ENCODE results near the gene PTGR2. TPM values are rescaled to one million over a fixed set of nuclear protein-coding genes. Genes with fewer than 3 reads are reported as not detected.
"Not testable (repeated sequence)": the region's sequence is repeated elsewhere in the genome, so short reads cannot be mapped to it uniquely, and the experiment has no call there.

The PTGR2 gene
- total RNA-seq, 2 donors from 2014 or later: 4.1 to 10.3 TPM

DNA sequence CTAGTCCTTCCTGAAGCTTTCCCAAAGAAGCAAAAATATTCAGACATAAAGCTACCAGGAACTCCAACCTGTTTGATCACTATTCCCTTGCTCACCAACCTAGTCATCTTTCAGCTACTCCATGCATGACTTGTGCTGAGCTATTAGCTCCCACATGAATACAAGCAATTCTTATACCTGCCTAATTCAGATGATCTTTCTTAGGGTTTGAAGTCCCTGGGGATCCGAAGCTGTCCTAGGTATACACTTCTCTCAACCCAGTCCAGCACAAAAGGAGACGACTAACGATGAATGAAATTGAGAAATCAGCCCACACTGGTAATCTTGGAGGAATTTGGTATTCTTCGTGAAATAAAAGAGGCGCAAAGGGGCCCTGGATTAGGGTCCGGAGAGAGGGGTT is 631 bp upstream of the PTGR2 start:
- Mint-ChIP-seq H3K4me3 (peak overlapping the region; percentile 95), H3K36me3 (ENCODE audit: low read depth) (peaks cover 12% of the 10 kb centered on the region), H3K27ac (peak overlapping the region; percentile 99), H3K27me3 (peaks cover 3% of the 10 kb centered on the region), H3K9me3 (no peaks in the 10 kb centered on the region), H3K4me1 (peaks cover 6% of the 10 kb centered on the region)
- no peak for ATAC-seq (replicated peaks)

DNA sequence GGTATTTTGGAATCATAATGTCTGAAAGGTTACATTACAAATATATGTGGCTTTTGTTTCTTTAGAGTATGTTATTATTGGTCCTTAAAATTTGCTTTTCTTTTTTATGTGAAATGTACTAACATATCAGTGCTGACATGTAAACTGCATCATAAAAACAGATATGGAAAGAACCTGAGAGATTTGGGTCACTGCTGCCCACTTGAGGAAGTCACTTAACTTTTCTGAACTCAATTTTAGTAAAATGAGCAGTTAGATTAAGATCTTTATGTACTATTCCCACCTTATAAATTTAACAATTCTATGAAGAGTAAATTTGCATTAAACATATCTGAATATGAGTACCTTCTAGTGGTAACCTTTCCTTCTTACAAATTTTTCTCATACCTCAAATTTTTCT is 7.5 kb downstream of the PTGR2 start:
- H3K9me3 Mint-ChIP-seq: no peaks in the 10 kb centered on the region
- ATAC-seq (replicated peaks): no peak
- no peaks in the 10 kb centered on the region for H3K27me3 Mint-ChIP-seq
- H3K27ac Mint-ChIP-seq: no peak overlapping the region
- no peaks in the 10 kb centered on the region for H3K4me1 Mint-ChIP-seq
- no peak overlapping the region for H3K4me3 Mint-ChIP-seq
- peaks cover 15% of the 10 kb centered on the region for H3K36me3 Mint-ChIP-seq (ENCODE audit: low read depth)

DNA sequence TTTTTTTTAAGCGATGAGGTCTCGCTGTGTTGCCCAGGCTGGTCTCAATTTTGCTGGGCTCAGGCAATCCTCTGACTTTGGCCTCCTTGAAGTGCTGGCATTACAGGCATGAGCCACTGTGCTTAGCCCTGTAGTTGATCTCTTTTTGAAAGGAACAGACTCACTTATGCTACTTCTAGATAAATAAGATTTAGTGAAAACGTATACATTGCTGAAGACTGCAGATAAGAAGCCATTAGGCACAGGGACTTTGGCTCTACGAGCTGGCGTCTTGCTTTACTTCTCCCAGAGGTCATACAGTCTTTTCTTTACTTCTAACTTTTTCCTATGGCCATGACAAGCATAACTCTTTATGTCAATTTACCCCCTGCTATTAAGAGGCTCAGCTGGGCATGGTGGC is 9.4 kb downstream of the PTGR2 start:
- H3K27me3 Mint-ChIP-seq: no peaks in the 10 kb centered on the region
- H3K4me1 Mint-ChIP-seq: no peaks in the 10 kb centered on the region
- no peak for ATAC-seq (replicated peaks)
- H3K4me3 Mint-ChIP-seq: no peak overlapping the region
- H3K36me3 Mint-ChIP-seq (ENCODE audit: low read depth): peaks cover 22% of the 10 kb centered on the region
- H3K27ac Mint-ChIP-seq: no peak overlapping the region
- H3K9me3 Mint-ChIP-seq: no peaks in the 10 kb centered on the region

DNA sequence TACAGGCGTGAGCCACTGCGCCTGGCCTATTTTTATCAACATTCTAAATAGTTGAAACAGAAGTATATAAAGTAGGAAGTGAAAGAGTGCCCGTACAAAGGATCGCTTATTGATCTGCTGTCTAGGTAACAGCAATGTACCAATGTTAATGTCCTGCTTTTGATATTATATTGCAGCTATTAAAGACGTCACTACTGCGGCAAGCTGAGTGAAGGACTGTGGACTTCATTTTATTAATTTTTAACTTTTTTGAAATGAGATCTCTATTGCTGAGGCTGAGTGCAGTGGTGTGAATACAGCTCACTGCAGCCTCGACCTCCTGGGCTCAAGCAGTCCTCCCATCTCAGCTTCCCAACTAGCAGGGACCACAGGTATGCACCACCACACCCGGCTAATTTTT is 10.8 kb downstream of the PTGR2 start:
- H3K9me3 Mint-ChIP-seq: no peaks in the 10 kb centered on the region
- H3K4me3 Mint-ChIP-seq: no peak overlapping the region
- no peak overlapping the region for H3K27ac Mint-ChIP-seq
- H3K27me3 Mint-ChIP-seq: no peaks in the 10 kb centered on the region
- peaks cover 25% of the 10 kb centered on the region for H3K36me3 Mint-ChIP-seq (ENCODE audit: low read depth)
- no peak for ATAC-seq (replicated peaks)
- H3K4me1 Mint-ChIP-seq: no peaks in the 10 kb centered on the region

DNA sequence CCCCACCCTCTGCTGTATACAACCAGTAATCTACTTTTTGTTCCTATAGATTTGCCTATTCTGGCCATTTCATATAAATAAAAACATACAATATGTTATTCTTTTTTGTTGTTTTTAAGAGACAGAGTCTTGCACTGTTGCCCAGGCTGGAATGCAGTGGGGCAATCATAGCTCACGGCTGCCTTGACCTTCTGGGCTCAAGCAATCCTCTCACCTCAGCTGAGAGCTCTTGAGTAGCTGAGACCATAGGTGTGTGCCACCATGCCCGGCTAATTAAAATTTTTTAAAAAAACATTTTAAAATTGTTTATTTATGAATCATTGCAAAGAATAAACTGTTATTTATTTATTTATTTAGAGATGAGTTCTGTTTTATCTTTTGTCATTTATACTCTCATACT is 11.6 kb downstream of the PTGR2 start:
- Mint-ChIP-seq H3K27ac (no peak overlapping the region), H3K27me3 (no peaks in the 10 kb centered on the region), H3K4me3 (no peak overlapping the region), H3K9me3 (no peaks in the 10 kb centered on the region), H3K36me3 (ENCODE audit: low read depth) (peaks cover 27% of the 10 kb centered on the region), H3K4me1 (no peaks in the 10 kb centered on the region)
- no peak for ATAC-seq (replicated peaks)

DNA sequence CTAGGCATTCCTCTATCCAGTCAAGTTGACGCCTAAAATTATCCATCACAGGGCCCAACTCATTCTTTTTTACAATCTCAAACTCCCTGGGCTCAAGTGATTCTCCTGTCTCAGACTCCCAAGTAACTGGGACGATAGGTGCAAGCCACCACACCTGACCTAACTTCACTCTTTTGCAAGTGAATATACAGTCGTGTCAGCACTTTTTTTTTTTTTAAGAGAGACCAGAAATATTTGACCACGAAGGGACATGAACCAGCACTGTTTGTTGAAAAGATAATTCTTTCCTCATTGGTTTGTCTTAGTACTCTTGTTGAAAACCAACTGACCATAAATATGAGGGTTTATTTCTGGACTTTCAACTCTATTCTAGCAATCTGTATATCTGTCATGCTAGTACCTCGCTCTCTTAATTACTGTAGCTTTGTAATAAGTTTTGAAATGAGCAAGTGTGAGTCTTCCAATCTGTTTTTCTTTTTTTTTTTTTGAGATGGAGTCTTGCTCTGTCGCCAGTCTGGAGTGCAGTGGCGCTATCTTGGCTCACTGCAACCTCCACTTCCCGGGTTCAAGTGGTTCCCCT is 14.0 kb downstream of the PTGR2 start:
- H3K27ac Mint-ChIP-seq: no peak overlapping the region
- H3K27me3 Mint-ChIP-seq: no peaks in the 10 kb centered on the region
- H3K4me3 Mint-ChIP-seq: no peak overlapping the region
- no peaks in the 10 kb centered on the region for H3K4me1 Mint-ChIP-seq
- ATAC-seq (replicated peaks): no peak
- H3K36me3 Mint-ChIP-seq (ENCODE audit: low read depth): peaks cover 26% of the 10 kb centered on the region
- no peaks in the 10 kb centered on the region for H3K9me3 Mint-ChIP-seq

DNA sequence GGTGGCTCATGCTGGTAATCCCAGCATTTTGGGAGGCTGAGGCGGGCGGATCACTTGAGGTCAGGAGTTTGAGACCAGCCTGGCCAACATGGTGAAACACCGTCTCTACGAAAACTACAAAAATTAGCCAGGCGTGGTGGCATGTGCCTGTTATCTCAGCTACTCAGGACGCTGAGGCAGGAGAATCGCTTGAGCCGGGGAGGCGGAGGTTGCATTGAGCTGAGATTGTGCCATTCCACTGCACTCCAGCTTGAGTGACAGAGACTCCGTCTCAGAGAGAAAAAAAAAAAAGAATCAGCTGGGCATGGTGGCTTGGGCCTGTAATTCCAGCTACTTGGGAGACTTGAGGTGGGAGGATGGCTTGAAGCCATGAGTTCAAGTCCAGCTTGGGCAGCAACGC is 18.1 kb downstream of the PTGR2 start:
- H3K27me3 Mint-ChIP-seq; H3K4me1 Mint-ChIP-seq; H3K36me3 Mint-ChIP-seq (ENCODE audit: low read depth); ATAC-seq (replicated peaks); H3K9me3 Mint-ChIP-seq; H3K4me3 Mint-ChIP-seq; H3K27ac Mint-ChIP-seq: not testable (repeated sequence)

DNA sequence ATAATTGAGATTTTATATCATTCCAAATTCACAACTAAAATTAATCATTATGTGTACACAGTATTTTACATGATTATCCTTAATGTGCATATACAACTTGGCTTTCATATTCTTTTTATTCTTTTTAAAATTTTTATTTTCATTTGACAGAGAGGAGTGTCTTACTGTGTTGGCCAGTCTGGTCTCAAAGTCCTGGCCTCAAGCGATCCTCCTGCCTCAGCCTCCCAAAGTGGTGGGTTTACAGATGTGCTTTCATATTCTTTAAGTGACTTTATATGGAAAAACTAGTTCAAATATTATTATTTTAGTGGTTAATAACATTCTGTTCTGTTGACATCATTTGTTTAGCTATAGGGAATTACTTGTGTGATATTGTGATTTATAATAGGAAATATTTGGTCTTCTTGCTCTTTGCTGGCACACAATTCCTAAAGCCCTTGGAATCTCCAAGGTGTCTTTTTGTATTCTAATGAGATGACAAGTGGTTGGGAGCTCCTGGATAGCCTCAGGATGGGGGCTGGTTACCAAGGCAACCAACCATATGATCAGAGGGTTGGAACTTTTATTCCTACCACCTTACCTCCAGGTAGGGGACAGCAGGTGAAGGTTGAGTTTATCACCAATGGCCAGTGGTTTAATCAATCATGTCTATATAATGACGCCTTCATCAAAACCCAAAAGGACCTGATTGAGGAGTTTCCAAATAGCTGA is 19.0 kb downstream of the PTGR2 start:
- Mint-ChIP-seq H3K27ac (no peak overlapping the region), H3K27me3 (no peaks in the 10 kb centered on the region), H3K36me3 (ENCODE audit: low read depth) (peaks cover 5% of the 10 kb centered on the region), H3K4me1 (no peaks in the 10 kb centered on the region), H3K4me3 (no peak overlapping the region), H3K9me3 (no peaks in the 10 kb centered on the region)
- ATAC-seq (replicated peaks): no peak

DNA sequence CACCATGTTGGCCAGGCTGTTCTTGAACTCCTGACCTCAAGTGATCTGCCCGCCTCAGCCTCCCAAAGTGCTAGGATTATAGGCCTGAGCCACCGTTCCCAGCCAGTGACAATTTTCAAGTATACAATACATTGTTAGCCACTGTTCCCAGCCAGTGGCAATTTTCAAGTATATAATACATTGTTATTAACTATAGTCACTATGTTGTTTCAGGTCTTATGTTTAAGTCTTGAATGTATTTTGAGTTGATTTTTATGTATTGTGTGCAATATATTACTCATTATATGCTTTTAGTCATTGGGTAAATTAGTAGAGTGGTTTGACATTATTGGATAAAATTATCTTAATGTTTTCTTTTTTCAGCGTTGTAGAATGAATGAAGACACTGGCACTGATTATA is 22.0 kb downstream of the PTGR2 start:
- Mint-ChIP-seq H3K27me3 (no peaks in the 10 kb centered on the region), H3K36me3 (ENCODE audit: low read depth) (no peaks in the 10 kb centered on the region), H3K4me3 (no peak overlapping the region), H3K9me3 (no peaks in the 10 kb centered on the region), H3K4me1 (no peaks in the 10 kb centered on the region), H3K27ac (no peak overlapping the region)
- no peak for ATAC-seq (replicated peaks)

DNA sequence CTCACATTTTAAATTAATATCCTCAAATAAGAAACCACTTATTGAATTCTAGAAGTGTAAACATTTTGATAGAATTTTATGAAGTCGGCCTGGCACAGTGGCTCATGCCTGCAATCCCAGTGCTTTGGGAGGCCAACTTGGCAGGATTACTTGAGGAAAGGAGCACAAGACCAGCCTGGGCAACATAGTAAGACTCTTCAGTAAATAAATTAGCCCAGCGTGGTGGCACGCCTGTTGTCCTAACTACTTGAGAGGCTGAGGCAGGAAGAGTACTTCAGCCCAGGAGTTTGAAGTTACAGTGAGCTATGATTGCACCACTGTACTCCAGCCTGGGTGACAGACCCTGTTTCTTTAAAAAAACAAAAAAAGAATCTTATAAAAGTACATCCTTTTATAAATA is 26.2 kb downstream of the PTGR2 start:
- no peak overlapping the region for H3K27ac Mint-ChIP-seq
- H3K9me3 Mint-ChIP-seq: no peaks in the 10 kb centered on the region
- ATAC-seq (replicated peaks): no peak
- H3K4me3 Mint-ChIP-seq: no peak overlapping the region
- H3K36me3 Mint-ChIP-seq (ENCODE audit: low read depth): no peaks in the 10 kb centered on the region
- no peaks in the 10 kb centered on the region for H3K4me1 Mint-ChIP-seq
- no peaks in the 10 kb centered on the region for H3K27me3 Mint-ChIP-seq

DNA sequence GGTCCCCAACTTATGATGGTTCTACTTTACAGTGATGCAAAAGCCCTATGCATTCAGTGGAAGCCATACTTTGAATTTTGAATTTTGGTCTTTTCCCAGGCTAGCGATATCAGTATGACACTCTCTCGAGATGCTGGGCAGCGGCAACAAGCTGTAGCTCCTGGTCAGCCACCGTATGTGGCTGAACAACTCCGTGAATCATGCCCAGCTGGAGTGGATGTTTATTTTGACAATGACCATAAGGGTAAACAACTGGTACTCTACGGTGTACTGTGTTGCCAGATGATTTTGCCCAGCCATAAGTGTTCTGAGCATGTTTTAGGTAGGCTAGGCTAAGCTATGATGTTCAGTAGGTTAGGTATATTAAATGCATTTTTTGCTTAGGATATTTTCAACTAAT is 26.8 kb downstream of the PTGR2 start:
- Mint-ChIP-seq H3K9me3 (no peaks in the 10 kb centered on the region), H3K27me3 (no peaks in the 10 kb centered on the region), H3K36me3 (ENCODE audit: low read depth) (no peaks in the 10 kb centered on the region), H3K4me1 (no peaks in the 10 kb centered on the region), H3K27ac (no peak overlapping the region), H3K4me3 (no peak overlapping the region)
- ATAC-seq (replicated peaks): no peak

DNA sequence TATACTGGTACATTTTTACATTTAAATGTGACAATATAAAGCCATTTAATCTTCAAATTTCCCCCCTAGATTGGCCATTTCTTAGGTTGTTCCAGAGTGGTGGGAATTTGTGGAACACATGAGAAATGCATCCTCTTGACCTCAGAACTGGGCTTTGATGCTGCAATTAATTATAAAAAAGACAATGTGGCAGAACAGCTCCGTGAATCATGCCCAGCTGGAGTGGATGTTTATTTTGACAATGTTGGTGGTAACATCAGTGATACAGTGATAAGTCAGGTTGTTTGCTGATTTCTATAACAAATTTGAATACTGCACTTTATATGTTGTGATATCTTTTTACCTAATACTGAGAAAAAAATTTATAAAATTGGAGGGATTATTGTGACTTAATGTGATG is 27.4 kb downstream of the PTGR2 start:
- Mint-ChIP-seq H3K4me3 (no peak overlapping the region), H3K27ac (no peak overlapping the region), H3K4me1 (no peaks in the 10 kb centered on the region), H3K9me3 (no peaks in the 10 kb centered on the region), H3K36me3 (ENCODE audit: low read depth) (no peaks in the 10 kb centered on the region), H3K27me3 (no peaks in the 10 kb centered on the region)
- no peak for ATAC-seq (replicated peaks)

DNA sequence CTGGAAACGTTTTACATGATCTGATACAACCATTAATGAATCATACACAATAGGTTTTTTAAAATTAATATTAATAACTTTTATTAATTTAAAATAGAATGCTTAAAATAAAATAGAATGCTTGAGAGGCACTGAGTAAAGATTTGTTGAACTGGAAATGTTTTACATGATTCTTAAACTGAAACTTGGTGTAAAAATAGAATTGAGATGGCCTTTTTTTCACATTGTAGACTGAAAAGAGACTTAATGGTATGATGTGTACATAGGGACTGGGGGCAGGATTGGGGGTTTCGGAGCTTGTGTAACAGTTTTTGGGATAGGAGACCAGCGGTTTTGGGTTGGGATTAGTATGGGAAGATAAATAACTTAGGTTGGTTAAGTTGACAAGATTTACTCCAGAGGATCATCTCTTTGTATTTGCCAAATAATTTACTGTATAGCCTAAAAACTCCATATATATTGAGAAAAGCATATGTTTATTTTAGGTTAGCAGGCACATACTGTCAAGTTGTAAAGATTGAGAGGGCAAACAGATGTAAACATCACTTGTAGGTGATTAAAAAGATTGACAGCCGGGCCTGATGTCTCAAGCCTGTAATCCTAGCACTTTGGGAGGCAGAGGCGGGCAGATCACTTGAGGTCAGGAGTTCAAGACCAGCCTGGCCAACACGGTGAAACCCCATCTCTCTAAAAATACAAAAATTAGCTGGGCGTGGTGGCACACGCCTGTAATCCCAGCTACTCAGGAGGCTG is 33.0 kb downstream of the PTGR2 start:
- Mint-ChIP-seq H3K27ac (peak overlapping the region; percentile 99), H3K27me3 (no peaks in the 10 kb centered on the region), H3K9me3 (no peaks in the 10 kb centered on the region), H3K4me1 (peaks cover 33% of the 10 kb centered on the region), H3K36me3 (ENCODE audit: low read depth) (peaks cover 42% of the 10 kb centered on the region), H3K4me3 (peak overlapping the region; percentile 92)
- ATAC-seq (replicated peaks): no peak

DNA sequence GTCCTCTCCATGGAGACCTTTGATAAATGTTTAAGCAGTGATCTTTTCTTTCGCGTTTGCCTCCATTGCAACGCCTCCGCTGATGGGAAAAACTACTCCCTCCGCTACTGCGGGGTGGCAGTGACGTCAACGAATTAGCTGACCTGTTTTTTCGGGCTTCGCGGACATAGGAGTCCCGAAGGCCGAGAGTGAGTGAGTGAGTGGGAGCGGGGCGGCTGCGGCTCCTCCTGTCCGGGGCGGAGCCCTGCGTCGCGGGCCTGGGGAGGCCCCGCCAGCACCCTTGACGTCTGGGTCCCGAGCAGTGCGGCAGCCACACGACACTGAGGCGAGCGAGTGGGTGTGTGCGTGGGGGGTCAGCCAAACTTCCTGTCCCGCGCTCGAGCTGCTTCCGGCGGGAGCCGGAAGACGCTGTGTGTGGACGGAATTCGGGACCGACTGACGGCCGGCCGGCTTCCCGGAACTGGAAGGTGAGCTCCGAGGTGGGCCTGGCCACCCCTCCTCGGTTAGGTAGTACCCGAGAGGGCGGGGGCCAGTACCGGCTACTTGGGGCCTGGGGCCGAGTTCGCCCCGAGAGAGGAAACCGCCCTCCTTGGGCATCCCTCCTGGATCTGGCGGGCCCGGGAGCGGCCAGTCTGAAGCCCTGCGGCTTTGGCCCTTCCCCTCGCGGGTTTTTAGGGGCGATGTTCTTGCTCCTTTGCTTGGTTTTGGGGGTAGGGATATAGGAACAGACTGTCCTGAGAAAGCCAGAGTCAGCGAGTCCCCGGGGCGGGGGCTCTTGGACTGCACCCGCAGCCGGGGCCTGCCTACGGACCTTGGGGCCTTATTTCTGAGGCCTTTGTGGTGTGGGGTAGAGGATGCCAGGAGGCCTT is 35.1 kb downstream of the PTGR2 start, which contains the start of gene ZNF410:
Gene ZNF410 (plus strand): TSS at position 411 of the 869 bp plus-strand sequence. CDS start 5,317 bp downstream, outside the sequence.
- peaks cover 34% of the 10 kb centered on the region for H3K4me1 Mint-ChIP-seq
- H3K4me3 Mint-ChIP-seq: peak within 1 kb of the TSS; percentile 92
- H3K36me3 Mint-ChIP-seq (ENCODE audit: low read depth): peaks cover 58% of the 10 kb centered on the region
- no peaks in the 10 kb centered on the region for H3K27me3 Mint-ChIP-seq
- ATAC-seq (replicated peaks): peak; percentile 99
- no peaks in the 10 kb centered on the region for H3K9me3 Mint-ChIP-seq
- peak within 1 kb of the TSS; percentile 99 for H3K27ac Mint-ChIP-seq

Measured in activated T-helper 17 cell treated with anti-CD3 and anti-CD28 coated beads, Interleukin-2, amount 50 U/mL, for 72 hours (primary cell).